ENCODE data around the gene MYCBPAP. TPM values are rescaled to one million over a fixed set of nuclear protein-coding genes. Genes with fewer than 3 reads are reported as not detected.
A peak's percentile ranks its signal among the peaks of the same experiment; 100 is the strongest.
"Not testable (repeated sequence)": the region's sequence is repeated elsewhere in the genome, so short reads cannot be mapped to it uniquely, and the experiment has no call there.

The MYCBPAP gene
- total and polyA plus RNA-seq, 8 donors, result 1.4 to 9.1 (median 5.8) TPM

DNA sequence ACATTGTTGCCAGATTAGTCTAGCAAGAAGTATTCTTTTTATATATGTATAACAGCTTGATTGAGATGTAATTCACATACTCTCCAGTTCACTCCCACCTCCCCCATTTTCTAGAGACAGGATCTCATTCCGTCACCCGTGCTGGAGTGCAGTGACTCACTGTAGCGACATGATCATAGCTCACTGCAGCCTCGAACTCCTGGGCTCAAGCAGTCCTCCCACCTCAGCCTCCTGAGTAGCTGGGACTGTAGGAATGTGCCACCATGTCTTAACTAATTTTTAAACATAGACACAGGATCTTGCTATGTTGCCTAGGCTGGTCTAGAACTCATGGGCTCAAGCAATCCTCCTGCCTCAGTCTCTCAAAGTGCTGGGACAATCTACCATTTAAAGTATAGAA lies 32.9 kb upstream of the MYCBPAP start:
- Histone ChIP-seq H3K36me3 (peaks cover 0 to 25% of the 10 kb centered on the region in 2 donors), H3K9me3 (no peaks in the 10 kb centered on the region), H3K27ac (no peak overlapping the region), H3K4me1 (peaks cover 7 to 21% of the 10 kb centered on the region in 2 donors), H3K4me3 (no peak overlapping the region), H3K27me3 (peaks cover 0 to 10% of the 10 kb centered on the region in 2 donors)
- ATAC-seq, result no peak
- peak in 1 of 4 donors; percentile 13 for DNase-seq
- TF ChIP-seq, protein P1, sequence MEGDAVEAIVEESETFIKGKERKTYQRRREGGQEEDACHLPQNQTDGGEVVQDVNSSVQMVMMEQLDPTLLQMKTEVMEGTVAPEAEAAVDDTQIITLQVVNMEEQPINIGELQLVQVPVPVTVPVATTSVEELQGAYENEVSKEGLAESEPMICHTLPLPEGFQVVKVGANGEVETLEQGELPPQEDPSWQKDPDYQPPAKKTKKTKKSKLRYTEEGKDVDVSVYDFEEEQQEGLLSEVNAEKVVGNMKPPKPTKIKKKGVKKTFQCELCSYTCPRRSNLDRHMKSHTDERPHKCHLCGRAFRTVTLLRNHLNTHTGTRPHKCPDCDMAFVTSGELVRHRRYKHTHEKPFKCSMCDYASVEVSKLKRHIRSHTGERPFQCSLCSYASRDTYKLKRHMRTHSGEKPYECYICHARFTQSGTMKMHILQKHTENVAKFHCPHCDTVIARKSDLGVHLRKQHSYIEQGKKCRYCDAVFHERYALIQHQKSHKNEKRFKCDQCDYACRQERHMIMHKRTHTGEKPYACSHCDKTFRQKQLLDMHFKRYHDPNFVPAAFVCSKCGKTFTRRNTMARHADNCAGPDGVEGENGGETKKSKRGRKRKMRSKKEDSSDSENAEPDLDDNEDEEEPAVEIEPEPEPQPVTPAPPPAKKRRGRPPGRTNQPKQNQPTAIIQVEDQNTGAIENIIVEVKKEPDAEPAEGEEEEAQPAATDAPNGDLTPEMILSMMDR (IDR thresholded peaks at IDR 0.05), result no peak
- intact Hi-C loops (cut with DNase I), result no loop called here

DNA sequence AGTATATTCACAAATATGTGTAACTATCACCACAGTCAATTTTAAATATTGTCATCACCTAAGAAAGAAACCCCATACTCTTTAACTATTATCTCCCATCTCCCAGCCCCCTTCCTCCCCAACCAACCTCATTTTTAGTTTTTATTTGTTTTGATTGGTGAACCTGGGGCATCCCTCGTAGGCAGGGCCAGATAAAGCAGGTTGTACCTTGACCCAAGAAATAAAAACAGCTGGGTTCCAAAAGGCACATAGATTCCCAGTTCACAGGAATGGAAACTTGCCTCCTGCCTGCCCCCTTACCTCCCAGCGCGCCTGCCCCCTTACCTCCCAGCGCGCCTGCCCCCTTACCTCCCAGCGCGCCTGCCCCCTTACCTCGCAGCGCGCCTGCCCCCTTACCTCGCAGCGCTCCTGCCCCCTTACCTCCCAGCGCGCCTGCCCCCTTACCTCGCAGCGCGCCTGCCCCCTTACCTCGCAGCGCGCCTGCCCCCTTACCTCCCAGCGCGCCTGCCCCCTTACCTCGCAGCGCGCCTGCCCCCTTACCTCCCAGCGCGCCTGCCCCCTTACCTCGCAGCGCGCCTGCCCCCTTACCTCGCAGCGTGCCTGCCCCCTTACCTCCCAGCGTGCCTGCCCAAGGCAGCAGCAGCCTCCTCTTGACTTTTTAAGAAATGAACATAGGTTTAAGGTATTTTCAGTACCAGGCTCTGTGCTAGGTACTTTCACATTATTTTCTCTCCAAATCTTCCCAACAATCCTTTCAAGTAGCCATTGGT lies 32.3 kb upstream of the MYCBPAP start:
- H3K27ac ChIP-seq; H3K27me3 ChIP-seq; intact Hi-C loops (cut with DNase I); H3K4me3 ChIP-seq; ATAC-seq; H3K9me3 ChIP-seq: not testable (repeated sequence)
- H3K4me1 ChIP-seq, result peaks cover 7 to 27% of the 10 kb centered on the region in 2 donors
- peaks cover 0 to 25% of the 10 kb centered on the region in 2 donors for H3K36me3 ChIP-seq
- DNase-seq, result peak in 1 of 4 donors; percentile 14

- TF ChIP-seq, protein P1 (IDR thresholded peaks at IDR 0.05), result no peak
- Histone ChIP-seq H3K4me1 (peaks cover 7 to 34% of the 10 kb centered on the region in 2 donors), H3K4me3 (no peak overlapping the region), H3K9me3 (no peaks in the 10 kb centered on the region), H3K36me3 (peaks cover 0 to 17% of the 10 kb centered on the region in 2 donors), H3K27ac (no peak overlapping the region), H3K27me3 (peaks cover 0 to 10% of the 10 kb centered on the region in 2 donors)
- intact Hi-C loops (cut with DNase I), result no loop called here
- DNase-seq, result peak in 1 of 4 donors; percentile 2
- no peak for ATAC-seq
Measured at GRCh38 chr17:50476545-50477315, 31.5 kb upstream of the MYCBPAP start.

DNA sequence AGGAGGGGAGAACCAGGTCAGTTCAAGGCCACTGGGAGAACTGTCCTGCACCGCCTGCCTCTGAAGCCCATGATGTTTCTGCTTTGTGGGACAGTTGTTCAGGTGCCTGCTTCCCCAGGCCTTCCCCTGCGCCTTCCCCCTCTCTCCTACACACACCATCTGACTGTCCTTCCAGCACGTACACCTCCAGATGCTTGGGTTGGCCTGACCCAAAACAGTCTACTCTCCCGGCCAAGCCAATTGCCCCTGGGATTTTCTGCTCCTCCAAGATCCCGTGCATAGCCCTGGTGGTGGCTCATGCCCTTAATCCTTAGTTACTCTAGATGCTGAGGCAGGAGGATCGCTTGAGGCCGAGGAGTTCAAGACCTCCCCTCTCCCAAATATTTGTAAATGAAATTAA lies 30.3 kb upstream of the MYCBPAP start:
- no peak for ATAC-seq
- peaks cover 0 to 10% of the 10 kb centered on the region in 2 donors for H3K27me3 ChIP-seq
- intact Hi-C loops (cut with DNase I), result no loop called here
- DNase-seq, result peak in 1 of 4 donors; percentile 19
- TF ChIP-seq, protein P1 (IDR thresholded peaks at IDR 0.05), result no peak
- H3K36me3 ChIP-seq, result peaks cover 0 to 17% of the 10 kb centered on the region in 2 donors
- H3K4me3 ChIP-seq, result no peak overlapping the region
- no peaks in the 10 kb centered on the region for H3K9me3 ChIP-seq
- peak overlapping the region; percentile 84 to 89 for H3K27ac ChIP-seq
- peaks cover 7 to 46% of the 10 kb centered on the region in 2 donors for H3K4me1 ChIP-seq

DNA sequence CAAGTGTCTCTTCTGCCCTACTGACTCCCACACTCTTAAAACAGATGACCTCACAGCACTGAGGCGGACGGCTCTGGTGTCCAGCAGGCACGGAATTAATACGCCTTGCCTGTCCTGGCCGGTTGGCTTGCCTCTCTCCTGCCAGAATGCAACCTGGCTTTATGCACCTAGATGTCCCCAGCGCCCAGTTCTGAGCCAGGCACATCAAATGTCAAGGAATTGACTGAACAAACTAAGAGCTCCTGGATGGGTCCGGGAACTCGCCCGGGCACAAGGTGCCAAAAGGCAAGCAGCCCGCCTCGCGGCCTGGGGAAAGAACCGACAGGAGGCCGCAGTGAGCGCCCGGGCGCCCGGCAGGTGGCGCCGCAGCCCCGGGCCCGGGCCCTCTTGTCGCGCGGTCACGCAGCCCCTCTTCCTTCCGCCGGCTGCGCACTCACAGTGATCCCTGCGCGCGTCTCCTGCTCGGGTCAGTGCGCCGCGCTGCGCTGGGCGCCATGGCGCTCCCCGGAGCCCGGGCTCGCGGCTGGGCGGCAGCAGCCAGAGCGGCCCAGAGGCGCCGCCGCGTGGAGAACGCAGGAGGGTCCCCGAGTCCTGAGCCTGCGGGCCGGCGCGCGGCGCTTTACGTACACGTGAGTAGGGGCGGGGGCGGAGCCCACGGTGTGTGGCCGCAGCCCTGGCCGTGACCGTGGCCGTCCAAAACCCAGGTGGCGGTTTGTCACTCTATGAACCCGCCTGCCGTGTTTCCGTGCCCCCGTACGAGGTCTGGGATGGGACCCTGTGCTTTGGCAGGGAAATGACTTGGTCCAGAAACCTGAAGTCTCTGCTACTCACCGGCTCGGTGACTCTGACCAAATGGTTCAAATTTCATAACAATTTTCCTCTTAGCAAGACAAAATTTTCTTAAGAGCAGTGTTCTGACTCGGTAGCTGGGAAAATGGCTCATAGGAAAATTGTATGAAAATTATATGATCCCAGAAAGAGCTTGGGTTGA lies 29.6 kb upstream of the MYCBPAP start, which contains the start of gene RSAD1:
RSAD1 (plus strand) TSS at position 470 of the 991 bp plus-strand sequence; CDS start at position 495, 25 bp downstream.
- ATAC-seq, result peak; percentile 86
- Histone ChIP-seq H3K4me3 (peak within 1 kb of the TSS; percentile 80 to 90), H3K27me3 (peaks cover 0 to 10% of the 10 kb centered on the region in 2 donors), H3K27ac (peak within 1 kb of the TSS; percentile 84 to 89), H3K4me1 (peaks cover 7 to 46% of the 10 kb centered on the region in 2 donors), H3K9me3 (no peaks in the 10 kb centered on the region), H3K36me3 (peaks cover 0 to 17% of the 10 kb centered on the region in 2 donors)
- peak; percentile 87 to 97 (median 90) for DNase-seq
- intact Hi-C loops (cut with DNase I), result no loop called here
- TF ChIP-seq, protein P1 (IDR thresholded peaks at IDR 0.05), result peak; percentile 89 to 95
